GM23338 (cell line): Measurements from ENCODE around the gene PHYHD1. TPM values are rescaled to one million over a fixed set of nuclear protein-coding genes. Genes with fewer than 3 reads are reported as not detected.

Experiments
- ATAC-seq: fragments of 200-7000 bp; cut with Tn5 transposase; 3 replicates; pipeline ENCODE4 v1.9.1; 2020
- DNase-seq: peaks from one replicate; pipeline ENCODE4 v3.0.0-alpha.2; 2015; ENCODE audit warnings: low spot score
- H2AFZ ChIP-seq: fragments of 200-600 bp; sonication (generic); 2 replicates; pipeline ENCODE4 v1.8.0; 2016; ENCODE audit warnings: antibody characterized with exemption, mild to moderate bottlenecking, moderate library complexity
- H3F3A ChIP-seq: fragments of 200-600 bp; sonication (generic); replicated peaks from 2 replicates; pipeline ENCODE4 v1.8.0; 2017; ENCODE audit warnings: antibody characterized with exemption, mixed run types, low read depth
- H3K27ac ChIP-seq: fragments of 200-600 bp; sonication (generic); 2 replicates; pipeline ENCODE4 v1.6.1; 2016; ENCODE audit warnings: low read depth
- H3K27me3 ChIP-seq: fragments of 200-600 bp; sonication (generic); 2 replicates; pipeline ENCODE4 v1.8.0; 2016; ENCODE audit warnings: mild to moderate bottlenecking, mixed run types, moderate library complexity; ENCODE audit not compliant: insufficient read depth
- H3K36me3 ChIP-seq: fragments of 200-600 bp; sonication (generic); 2 replicates; pipeline ENCODE4 v1.8.0; 2016; ENCODE audit warnings: mild to moderate bottlenecking; ENCODE audit not compliant: insufficient read depth
- H3K4me1 ChIP-seq: fragments of 200-600 bp; sonication (generic); 2 replicates; pipeline ENCODE4 v1.8.0; 2016; ENCODE audit warnings: mild to moderate bottlenecking, moderate library complexity; ENCODE audit not compliant: insufficient read depth
- H3K4me2 ChIP-seq: fragments of 200-600 bp; sonication (generic); 2 replicates; pipeline ENCODE4 v1.7.1; 2017; ENCODE audit warnings: mixed run types
- H3K4me3 ChIP-seq: fragments of 200-600 bp; sonication (generic); 2 replicates; pipeline ENCODE4 v1.6.1; 2016; ENCODE audit warnings: mixed run types
- H3K79me2 ChIP-seq: fragments of 200-600 bp; sonication (generic); replicated peaks from 2 replicates; pipeline ENCODE4 v1.8.0; 2017; ENCODE audit warnings: mild to moderate bottlenecking; ENCODE audit not compliant: insufficient read depth
- H3K9me2 ChIP-seq: fragments of 200-600 bp; sonication (generic); 2 replicates; pipeline ENCODE4 v1.8.0; 2017; ENCODE audit not compliant: insufficient read depth
- H4K20me1 ChIP-seq: fragments of 200-600 bp; sonication (generic); replicated peaks from 2 replicates; pipeline ENCODE4 v1.8.0; 2017; ENCODE audit warnings: mild to moderate bottlenecking; ENCODE audit not compliant: insufficient read depth
- H3K27ac Mint-ChIP-seq: 2 replicates; pipeline ENCODE4 v1.8.0; 2020; ENCODE audit warnings: inconsistent platforms, mild to moderate bottlenecking, moderate library complexity, mixed read lengths
- H3K27me3 Mint-ChIP-seq: 3 replicates; pipeline ENCODE4 v1.8.0; 2022; ENCODE audit warnings: low read depth, mild to moderate bottlenecking, moderate library complexity, mixed read lengths, inconsistent platforms; ENCODE audit not compliant: insufficient read depth, poor library complexity
- H3K36me3 Mint-ChIP-seq: 3 replicates; pipeline ENCODE4 v1.8.0; 2021; ENCODE audit warnings: low read depth, mild to moderate bottlenecking, inconsistent platforms, moderate library complexity, mixed read lengths
- H3K4me1 Mint-ChIP-seq: 3 replicates; pipeline ENCODE4 v1.8.0; 2020; ENCODE audit warnings: mild to moderate bottlenecking, inconsistent platforms, mixed read lengths
- H3K4me3 Mint-ChIP-seq: 3 replicates; pipeline ENCODE4 v1.8.0; 2021; ENCODE audit warnings: moderate library complexity, mild to moderate bottlenecking, inconsistent platforms, mixed read lengths
- H3K9me3 Mint-ChIP-seq: 3 replicates; pipeline ENCODE4 v1.8.0; 2020; ENCODE audit warnings: moderate library complexity, mild to moderate bottlenecking, inconsistent platforms, mixed read lengths
- polyA plus RNA-seq: library from polyadenylated mRNA; unstranded; fragments of >200 nt; fragmentation: Nextera tagmentation; extraction: Ambion mirVana; gene quantifications from 2 replicates; pipeline ENCODE4 v1.2.1, GENCODE V29; 2016
- total RNA-seq: library from RNA; depleted of rRNA; stranded (reverse); fragments of >200 nt; shearing (Covaris generic); gene quantifications from 2 replicates; pipeline ENCODE4 v1.2.3, GENCODE V29; 2014
- TF ChIP-seq, protein P1 (sequence below): fragments of 250-450 bp; sonication (Bioruptor Pico); IDR thresholded peaks from 2 replicates; pipeline ENCODE4 v1.5.0; 2020; ENCODE audit warnings: mild to moderate bottlenecking, moderate library complexity

Gene PHYHD1
- total and polyA plus RNA-seq, 2 experiments from 2014 or later: 10.4 to 16.8 TPM

DNA sequence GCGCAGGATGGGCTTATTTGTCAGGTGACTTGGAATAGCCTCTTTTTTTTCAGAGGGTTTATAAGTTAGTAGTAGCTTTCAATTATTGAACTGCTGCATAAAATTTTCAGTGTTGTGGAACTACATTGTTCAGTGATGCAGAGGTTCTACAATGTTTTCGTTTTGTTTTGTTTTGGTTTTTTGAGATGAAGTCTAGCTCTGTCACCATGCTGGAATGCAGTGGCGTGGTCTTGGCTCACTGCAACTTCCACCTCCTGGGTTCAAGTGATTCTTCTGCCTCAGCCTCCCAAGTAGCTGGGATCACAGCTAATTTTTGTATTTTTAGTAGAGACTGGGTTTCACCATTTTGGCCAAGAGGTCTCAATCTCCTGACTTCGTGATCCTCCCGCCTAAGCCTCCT, 48.7 kb downstream of the PHYHD1 start (continued):
- TF ChIP-seq, protein P1, sequence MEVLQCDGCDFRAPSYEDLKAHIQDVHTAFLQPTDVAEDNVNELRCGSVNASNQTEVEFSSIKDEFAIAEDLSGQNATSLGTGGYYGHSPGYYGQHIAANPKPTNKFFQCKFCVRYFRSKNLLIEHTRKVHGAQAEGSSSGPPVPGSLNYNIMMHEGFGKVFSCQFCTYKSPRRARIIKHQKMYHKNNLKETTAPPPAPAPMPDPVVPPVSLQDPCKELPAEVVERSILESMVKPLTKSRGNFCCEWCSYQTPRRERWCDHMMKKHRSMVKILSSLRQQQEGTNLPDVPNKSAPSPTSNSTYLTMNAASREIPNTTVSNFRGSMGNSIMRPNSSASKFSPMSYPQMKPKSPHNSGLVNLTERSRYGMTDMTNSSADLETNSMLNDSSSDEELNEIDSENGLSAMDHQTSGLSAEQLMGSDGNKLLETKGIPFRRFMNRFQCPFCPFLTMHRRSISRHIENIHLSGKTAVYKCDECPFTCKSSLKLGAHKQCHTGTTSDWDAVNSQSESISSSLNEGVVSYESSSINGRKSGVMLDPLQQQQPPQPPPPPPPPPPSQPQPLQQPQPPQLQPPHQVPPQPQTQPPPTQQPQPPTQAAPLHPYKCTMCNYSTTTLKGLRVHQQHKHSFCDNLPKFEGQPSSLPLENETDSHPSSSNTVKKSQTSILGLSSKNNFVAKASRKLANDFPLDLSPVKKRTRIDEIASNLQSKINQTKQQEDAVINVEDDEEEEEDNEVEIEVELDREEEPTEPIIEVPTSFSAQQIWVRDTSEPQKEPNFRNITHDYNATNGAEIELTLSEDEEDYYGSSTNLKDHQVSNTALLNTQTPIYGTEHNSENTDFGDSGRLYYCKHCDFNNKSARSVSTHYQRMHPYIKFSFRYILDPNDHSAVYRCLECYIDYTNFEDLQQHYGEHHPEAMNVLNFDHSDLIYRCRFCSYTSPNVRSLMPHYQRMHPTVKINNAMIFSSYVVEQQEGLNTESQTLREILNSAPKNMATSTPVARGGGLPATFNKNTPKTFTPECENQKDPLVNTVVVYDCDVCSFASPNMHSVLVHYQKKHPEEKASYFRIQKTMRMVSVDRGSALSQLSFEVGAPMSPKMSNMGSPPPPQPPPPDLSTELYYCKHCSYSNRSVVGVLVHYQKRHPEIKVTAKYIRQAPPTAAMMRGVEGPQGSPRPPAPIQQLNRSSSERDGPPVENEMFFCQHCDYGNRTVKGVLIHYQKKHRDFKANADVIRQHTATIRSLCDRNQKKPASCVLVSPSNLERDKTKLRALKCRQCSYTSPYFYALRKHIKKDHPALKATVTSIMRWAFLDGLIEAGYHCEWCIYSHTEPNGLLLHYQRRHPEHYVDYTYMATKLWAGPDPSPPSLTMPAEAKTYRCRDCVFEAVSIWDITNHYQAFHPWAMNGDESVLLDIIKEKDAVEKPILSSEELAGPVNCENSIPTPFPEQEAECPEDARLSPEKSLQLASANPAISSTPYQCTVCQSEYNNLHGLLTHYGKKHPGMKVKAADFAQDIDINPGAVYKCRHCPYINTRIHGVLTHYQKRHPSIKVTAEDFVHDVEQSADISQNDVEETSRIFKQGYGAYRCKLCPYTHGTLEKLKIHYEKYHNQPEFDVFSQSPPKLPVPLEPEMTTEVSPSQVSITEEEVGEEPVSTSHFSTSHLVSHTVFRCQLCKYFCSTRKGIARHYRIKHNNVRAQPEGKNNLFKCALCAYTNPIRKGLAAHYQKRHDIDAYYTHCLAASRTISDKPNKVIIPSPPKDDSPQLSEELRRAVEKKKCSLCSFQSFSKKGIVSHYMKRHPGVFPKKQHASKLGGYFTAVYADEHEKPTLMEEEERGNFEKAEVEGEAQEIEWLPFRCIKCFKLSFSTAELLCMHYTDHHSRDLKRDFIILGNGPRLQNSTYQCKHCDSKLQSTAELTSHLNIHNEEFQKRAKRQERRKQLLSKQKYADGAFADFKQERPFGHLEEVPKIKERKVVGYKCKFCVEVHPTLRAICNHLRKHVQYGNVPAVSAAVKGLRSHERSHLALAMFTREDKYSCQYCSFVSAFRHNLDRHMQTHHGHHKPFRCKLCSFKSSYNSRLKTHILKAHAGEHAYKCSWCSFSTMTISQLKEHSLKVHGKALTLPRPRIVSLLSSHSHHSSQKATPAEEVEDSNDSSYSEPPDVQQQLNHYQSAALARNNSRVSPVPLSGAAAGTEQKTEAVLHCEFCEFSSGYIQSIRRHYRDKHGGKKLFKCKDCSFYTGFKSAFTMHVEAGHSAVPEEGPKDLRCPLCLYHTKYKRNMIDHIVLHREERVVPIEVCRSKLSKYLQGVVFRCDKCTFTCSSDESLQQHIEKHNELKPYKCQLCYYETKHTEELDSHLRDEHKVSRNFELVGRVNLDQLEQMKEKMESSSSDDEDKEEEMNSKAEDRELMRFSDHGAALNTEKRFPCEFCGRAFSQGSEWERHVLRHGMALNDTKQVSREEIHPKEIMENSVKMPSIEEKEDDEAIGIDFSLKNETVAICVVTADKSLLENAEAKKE (CRISPR knock-in tag): no peak

DNA sequence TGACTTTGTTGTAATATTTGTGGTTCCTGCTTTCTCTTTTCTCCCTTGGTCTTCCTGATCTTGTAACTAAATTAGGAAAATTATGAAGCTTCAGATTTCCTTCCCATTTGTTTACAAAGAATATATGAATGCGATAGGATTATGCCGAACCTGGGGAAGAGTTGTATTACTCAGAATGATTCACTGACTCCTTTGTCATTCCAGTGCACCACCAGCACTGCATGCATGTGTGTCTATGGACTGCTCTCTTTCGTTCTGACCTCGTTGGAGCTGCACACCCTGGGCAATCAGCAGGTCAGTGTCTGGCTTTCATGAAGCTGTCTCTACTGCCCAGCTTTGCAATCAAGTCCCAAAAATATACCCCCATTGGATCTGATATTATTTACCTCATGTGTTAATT, 52.2 kb downstream of the PHYHD1 start:
- Histone ChIP-seq H3K9me2 (no peaks in the 10 kb centered on the region), H3K4me1 (no peaks in the 10 kb centered on the region), H4K20me1 (no peaks in the 10 kb centered on the region; the same call in none of the 2 replicates), H3K4me3 (no peak overlapping the region), H3K27me3 (no peaks in the 10 kb centered on the region), H2AFZ (no peak overlapping the region), H3K27ac (no peak overlapping the region), H3K79me2 (no peaks in the 10 kb centered on the region), H3F3A (peaks cover 7% of the 10 kb centered on the region; the same call in 1 of the 2 replicates), H3K4me2 (no peak overlapping the region), H3K36me3 (peaks cover 79% of the 10 kb centered on the region)
- Mint-ChIP-seq H3K4me1 (no peaks in the 10 kb centered on the region), H3K27me3 (peaks cover 1% of the 10 kb centered on the region), H3K4me3 (no peak overlapping the region), H3K36me3 (peaks cover 81% of the 10 kb centered on the region), H3K27ac (no peak overlapping the region), H3K9me3 (no peaks in the 10 kb centered on the region)
- DNase-seq: no peak
- no peak for ATAC-seq
- TF ChIP-seq, protein P1 (CRISPR knock-in tag): no peak
